NCI-H2107 (cell line): ENCODE data around the gene TAL2.
"Not testable (repeated sequence)": the region's sequence is repeated elsewhere in the genome, so short reads cannot be mapped to it uniquely, and the experiment has no call there.

Source experiments
- DNase-seq: peaks from one replicate; lab custom pipeline; 2025; lab: John Stamatoyannopoulos, UW

The TAL2 gene

GRCh38 chr9:105676351-105676923 lies 14.2 kb downstream of the TAL2 start:
- no peak for DNase-seq

GRCh38 chr9:105678163-105678562 lies 15.9 kb downstream of the TAL2 start:
- no peak for DNase-seq

GRCh38 chr9:105678781-105679180 lies 16.5 kb downstream of the TAL2 start:
- DNase-seq: no peak

- no peak for DNase-seq
Measured at GRCh38 chr9:105679257-105680022, 17.2 kb downstream of the TAL2 start.

GRCh38 chr9:105681313-105681712 lies 19.1 kb downstream of the TAL2 start:
- DNase-seq: no peak

GRCh38 chr9:105681724-105682123 lies 19.5 kb downstream of the TAL2 start:
- DNase-seq: no peak

- DNase-seq: no peak
Measured at GRCh38 chr9:105683688-105684275, 21.5 kb downstream of the TAL2 start.

GRCh38 chr9:105686936-105687335 lies 24.7 kb downstream of the TAL2 start:
- DNase-seq: no peak

GRCh38 chr9:105690742-105691141 lies 28.5 kb downstream of the TAL2 start:
- no peak for DNase-seq

GRCh38 chr9:105693435-105694189 lies 31.4 kb downstream of the TAL2 start:
- no peak for DNase-seq

- peak; percentile 56 for DNase-seq
Measured at GRCh38 chr9:105694190-105694847, 32.1 kb downstream of the TAL2 start, which contains the start of gene TMEM38B. TSS of gene TMEM38B (plus strand) at chr9:105694541. CDS start at chr9:105694661, 120 bp downstream.

- peak; percentile 5 for DNase-seq
Measured at GRCh38 chr9:105694848-105695581, 32.8 kb downstream of the TAL2 start.

GRCh38 chr9:105696219-105696793 lies 34.0 kb downstream of the TAL2 start:
- no peak for DNase-seq

- DNase-seq: no peak
Measured at GRCh38 chr9:105697871-105698270, 35.6 kb downstream of the TAL2 start.

GRCh38 chr9:105698348-105698870 lies 36.2 kb downstream of the TAL2 start:
- DNase-seq: no peak

GRCh38 chr9:105700668-105701067 lies 38.4 kb downstream of the TAL2 start:
- DNase-seq: no peak

- DNase-seq: no peak
Measured at GRCh38 chr9:105701145-105701544, 38.9 kb downstream of the TAL2 start.

GRCh38 chr9:105702207-105702606 lies 40.0 kb downstream of the TAL2 start:
- DNase-seq: no peak

GRCh38 chr9:105703638-105704037 lies 41.4 kb downstream of the TAL2 start:
- DNase-seq: not testable (repeated sequence)

- DNase-seq: no peak
Measured at GRCh38 chr9:105706156-105706555, 43.9 kb downstream of the TAL2 start.

- no peak for DNase-seq
Measured at GRCh38 chr9:105708405-105708804, 46.1 kb downstream of the TAL2 start.
